IMR-90 (cell line): Measurements from ENCODE around the gene RANGRF. TPM values are rescaled to one million over a fixed set of nuclear protein-coding genes. Genes with fewer than 3 reads are reported as not detected.

ENCODE experiments used
- ATAC-seq: fragments of 200-7000 bp; cut with Tn5 transposase; 2 replicates; pipeline ENCODE4 v1.9.1; 2020; ENCODE audit warnings: low read depth, mild to moderate bottlenecking, moderate library complexity
- BruUV-seq: library from RNA; stranded (reverse); fragments of 400-500 nt; replicated peaks from 2 replicates; lab custom pipeline; 2021; lab: Mats Ljungman, UMichigan
- CTCF ChIA-PET: fragments of 300-600 bp; formaldehyde crosslinking; extraction: SDS; loops from one replicate; lab custom pipeline; 2021; ENCODE audit warnings: antibody characterized with exemption; lab: Yijun Ruan, JAX
- POLR2A ChIA-PET: fragments of 300-600 bp; sonication (Branson Sonifier 250); formaldehyde crosslinking; loops from one replicate; lab custom pipeline; 2022; ENCODE audit warnings: antibody characterized with exemption; ENCODE audit not compliant: unreplicated experiment; lab: Charles Lee
- DNase-seq: peaks from one replicate; pipeline ENCODE4 v3.0.0; 2013
- H2AFZ ChIP-seq: replicated peaks from 2 replicates; pipeline ENCODE3; 2013; ENCODE audit warnings: low read length, mild to moderate bottlenecking; ENCODE audit not compliant: poor library complexity
- H2AK5ac ChIP-seq: 2 replicates; pipeline ENCODE4 v1.6.1; 2013; ENCODE audit warnings: low read depth, low read length, inconsistent platforms
- H2AK9ac ChIP-seq: replicated peaks from 2 replicates; pipeline ENCODE3; 2013; ENCODE audit warnings: mild to moderate bottlenecking, low read depth, low read length, moderate library complexity; ENCODE audit not compliant: poor library complexity
- H2BK120ac ChIP-seq: 2 replicates; pipeline ENCODE4 v1.6.1; 2013; ENCODE audit warnings: low read depth, low read length, inconsistent platforms
- H2BK15ac ChIP-seq: 3 replicates; pipeline ENCODE4 v1.6.1; 2013; ENCODE audit warnings: low read depth, low read length, inconsistent platforms
- H2BK20ac ChIP-seq: 2 replicates; pipeline ENCODE4 v1.6.1; 2013; ENCODE audit warnings: low read depth, mild to moderate bottlenecking, inconsistent platforms, low read length, moderate library complexity
- H2BK5ac ChIP-seq: 2 replicates; pipeline ENCODE4 v1.6.1; 2013; ENCODE audit warnings: mild to moderate bottlenecking, low read depth, low read length, inconsistent platforms; ENCODE audit not compliant: poor library complexity, severe bottlenecking
- H3K14ac ChIP-seq: replicated peaks from 2 replicates; pipeline ENCODE4 v1.6.1; 2013; ENCODE audit warnings: low read depth, low read length, inconsistent platforms
- H3K18ac ChIP-seq: 2 replicates; pipeline ENCODE4 v1.6.1; 2013; ENCODE audit warnings: low read depth, low read length, control low read depth
- H3K23ac ChIP-seq: 2 replicates; pipeline ENCODE4 v1.6.1; 2013; ENCODE audit warnings: low read depth, low read length, inconsistent platforms
- H3K27ac ChIP-seq: 2 replicates; pipeline ENCODE4 v1.5.1; 2013; ENCODE audit warnings: mild to moderate bottlenecking, control low read depth, low read length; ENCODE audit not compliant: insufficient read depth
- H3K27me3 ChIP-seq: 2 replicates; pipeline ENCODE4 v1.6.1; 2013; ENCODE audit warnings: low read length; ENCODE audit not compliant: control insufficient read depth, insufficient read depth
- H3K36me3 ChIP-seq: 2 replicates; pipeline ENCODE4 v1.6.1; 2013; ENCODE audit warnings: low read length, mixed read lengths; ENCODE audit not compliant: control insufficient read depth, insufficient read depth
- H3K4ac ChIP-seq: 2 replicates; pipeline ENCODE4 v1.6.1; 2013; ENCODE audit warnings: low read depth, low read length, inconsistent platforms
- H3K4me1 ChIP-seq: 2 replicates; pipeline ENCODE4 v1.6.1; 2013; ENCODE audit warnings: low read length, mixed read lengths; ENCODE audit not compliant: control insufficient read depth, insufficient read depth
- H3K4me2 ChIP-seq: 2 replicates; pipeline ENCODE4 v1.6.1; 2013; ENCODE audit warnings: low read depth, mild to moderate bottlenecking, control low read depth, low read length, moderate library complexity
- H3K4me3 ChIP-seq: 2 replicates; pipeline ENCODE4 v1.5.1; 2013; ENCODE audit warnings: low read depth, mild to moderate bottlenecking, control low read depth, low read length, moderate library complexity; ENCODE audit not compliant: insufficient read depth
- H3K56ac ChIP-seq: 2 replicates; pipeline ENCODE4 v1.6.1; 2013; ENCODE audit warnings: low read length, inconsistent platforms; ENCODE audit not compliant: insufficient read depth; ENCODE audit errors: extremely low read depth
- H3K79me1 ChIP-seq, 2 experiments: 2 replicates each; pipeline ENCODE4 v1.6.1; 2013; ENCODE audit warnings: low read length in 2 of 2, inconsistent platforms in 1 of 2, low read depth in 1 of 2
- H3K9ac ChIP-seq: 2 replicates; pipeline ENCODE4 v1.6.1; 2013; ENCODE audit warnings: low read depth, low read length, control low read depth
- H3K9me1 ChIP-seq: 2 replicates; pipeline ENCODE4 v1.6.1; 2013; ENCODE audit warnings: low read length, inconsistent platforms; ENCODE audit not compliant: insufficient read depth
- H3K9me3 ChIP-seq: 2 replicates; pipeline ENCODE4 v1.6.1; 2013; ENCODE audit warnings: low read length; ENCODE audit not compliant: control insufficient read depth, insufficient read depth
- H4K20me1 ChIP-seq: 2 replicates; pipeline ENCODE4 v1.6.1; 2013; ENCODE audit warnings: low read length, inconsistent platforms; ENCODE audit not compliant: insufficient read depth
- H4K5ac ChIP-seq: 2 replicates; pipeline ENCODE4 v1.6.1; 2013; ENCODE audit warnings: mild to moderate bottlenecking, low read depth, low read length, control low read depth
- H4K8ac ChIP-seq, 2 experiments: 2 replicates each; pipeline ENCODE4 v1.6.1; 2013; ENCODE audit warnings: low read depth in 2 of 2, low read length in 2 of 2, control low read depth in 1 of 2, inconsistent platforms in 1 of 2
- H4K91ac ChIP-seq: 2 replicates; pipeline ENCODE4 v1.6.1; 2013; ENCODE audit warnings: low read depth, low read length, inconsistent platforms; ENCODE audit not compliant: insufficient read depth
- CEBPB ChIP-seq: IDR thresholded peaks from 2 replicates; pipeline ENCODE4 v1.6.1; 2012; ENCODE audit warnings: low read depth, low read length, improper control_type of control experiment
- MAZ ChIP-seq: IDR thresholded peaks from 2 replicates; pipeline ENCODE4 v1.6.1; 2012; ENCODE audit warnings: low read depth, mild to moderate bottlenecking, low read length, improper control_type of control experiment, moderate library complexity, borderline replicate concordance
- MXI1 ChIP-seq: IDR thresholded peaks from 2 replicates; pipeline ENCODE4 v1.6.1; 2012; ENCODE audit warnings: low read depth, mild to moderate bottlenecking, low read length, moderate library complexity, borderline replicate concordance
- SMC3 ChIP-seq: fragments of 150-350 bp; IDR thresholded peaks from 2 replicates; pipeline ENCODE4 v1.6.1; 2016; ENCODE audit warnings: low read depth, mild to moderate bottlenecking, antibody characterized with exemption, low read length, moderate library complexity
- USF2 ChIP-seq: fragments of 150-350 bp; IDR thresholded peaks from 2 replicates; pipeline ENCODE4 v1.6.1; 2017; ENCODE audit warnings: mild to moderate bottlenecking, antibody characterized with exemption, low read length, low read depth
- WGBS, 2 experiments: methylation state at CpG; one replicate each; pipeline versions ENCODE4 v1.1.5 to v1.1.7; 2013; ENCODE audit warnings: missing lambda C conversion rate in 2 of 2; ENCODE audit not compliant: insufficient read length in 1 of 2; ENCODE audit errors: extremely low coverage in 2 of 2; 5-methylcytosine and 5-hydroxymethylcytosine counted together
- dilution Hi-C: fragments of 300-500 bp; cut with HindIII; formaldehyde crosslinking; loops from one replicate; pipeline ENCODE4 v1.14.3; 2018; ENCODE audit warnings: low sequenced_read_pairs; ENCODE audit not compliant: unreplicated experiment
- in situ Hi-C: fragments of 300-500 bp; cut with MboI; formaldehyde crosslinking; loops from 3 replicates; pipeline ENCODE4 v1.14.3; 2019; ENCODE audit warnings: low sequenced_read_pairs, inconsistent platforms, mixed read lengths
- intact Hi-C: fragments of 100-400 bp; cut with micrococcal nuclease; formaldehyde crosslinking; loops from 2 replicates; pipeline ENCODE4 v1.10.0; 2022
- polyA plus RNA-seq, 3 experiments: library from polyadenylated mRNA; depleted of rRNA; stranded (reverse); fragments of >200 nt; gene quantifications; 2 replicates each; pipeline ENCODE4 v1.2.3, GENCODE V29; 2012; ENCODE audit warnings: low replicate concordance in 1 of 3
- total RNA-seq: library from RNA; depleted of rRNA; stranded (reverse); fragments of >200 nt; gene quantifications from 2 replicates; pipeline ENCODE4 v1.2.3, GENCODE V29; 2012

RANGRF gene
- total and polyA plus RNA-seq, 2 of the 4 experiments (the other 2 are of a cell fraction): 19.5 to 36.6 TPM

GRCh38 chr17:8277317-8277716, 11.2 kb upstream of the RANGRF start:
- no peak overlapping the region for H3K14ac ChIP-seq
- no peak overlapping the region for H3K4ac ChIP-seq
- no CpG with 5 or more reads among the region's 7 CpGs for WGBS, 2 experiments
- TF ChIP-seq SMC3: no peak
- no peak for TF ChIP-seq USF2
- TF ChIP-seq MAZ: no peak
- TF ChIP-seq CEBPB: no peak
- TF ChIP-seq MXI1: no peak
- H3K9me1 ChIP-seq: peaks cover 6% of the 10 kb centered on the region; the same call in 1 of the 2 replicates
- H2BK20ac ChIP-seq: no peak overlapping the region
- H3K4me1 ChIP-seq: peaks cover 4% of the 10 kb centered on the region
- no peak for ATAC-seq
- H4K91ac ChIP-seq: no peak overlapping the region
- no peak overlapping the region for H3K27ac ChIP-seq
- H2AFZ ChIP-seq: no peak overlapping the region
- H2BK15ac ChIP-seq: no peak overlapping the region
- H4K20me1 ChIP-seq: no peaks in the 10 kb centered on the region
- no peaks in the 10 kb centered on the region for H3K9me3 ChIP-seq
- H2BK5ac ChIP-seq: no peak overlapping the region
- ChIA-PET POLR2A (no interaction called here), CTCF (no interaction called here)
- no peak overlapping the region for H2AK9ac ChIP-seq
- no peak overlapping the region for H3K9ac ChIP-seq
- no peak overlapping the region for H3K23ac ChIP-seq
- 0 out of 2 replicates have a peak overlapping the region, but pooled peaks have one; percentile 43 for H2AK5ac ChIP-seq
- no peak overlapping the region for H4K8ac ChIP-seq
- H4K5ac ChIP-seq: no peak overlapping the region
- intact Hi-C loops: no loop called here
- H3K79me1 ChIP-seq: peaks cover 0 to 4% of the 10 kb centered on the region in 2 experiments; a peak in 1 of 4 replicates
- in situ Hi-C loops: no loop called here
- H3K18ac ChIP-seq: no peak overlapping the region
- no TSS peak for BruUV-seq
- dilution Hi-C loops: no loop called here
- H3K27me3 ChIP-seq: no peaks in the 10 kb centered on the region
- H3K36me3 ChIP-seq: no peaks in the 10 kb centered on the region
- DNase-seq: no peak
- no peak overlapping the region for H3K4me3 ChIP-seq
- H2BK120ac ChIP-seq: no peak overlapping the region
- no peak overlapping the region for H3K56ac ChIP-seq
- no peak overlapping the region for H3K4me2 ChIP-seq
